ENCODE measurements around the gene GPR141. TPM values are rescaled to one million over a fixed set of nuclear protein-coding genes. Genes with fewer than 3 reads are reported as not detected.

GPR141 gene
- total and polyA plus RNA-seq, 2 donors (not counting 1 experiment from before 2014, with no cell fraction given), result not detected

DNA sequence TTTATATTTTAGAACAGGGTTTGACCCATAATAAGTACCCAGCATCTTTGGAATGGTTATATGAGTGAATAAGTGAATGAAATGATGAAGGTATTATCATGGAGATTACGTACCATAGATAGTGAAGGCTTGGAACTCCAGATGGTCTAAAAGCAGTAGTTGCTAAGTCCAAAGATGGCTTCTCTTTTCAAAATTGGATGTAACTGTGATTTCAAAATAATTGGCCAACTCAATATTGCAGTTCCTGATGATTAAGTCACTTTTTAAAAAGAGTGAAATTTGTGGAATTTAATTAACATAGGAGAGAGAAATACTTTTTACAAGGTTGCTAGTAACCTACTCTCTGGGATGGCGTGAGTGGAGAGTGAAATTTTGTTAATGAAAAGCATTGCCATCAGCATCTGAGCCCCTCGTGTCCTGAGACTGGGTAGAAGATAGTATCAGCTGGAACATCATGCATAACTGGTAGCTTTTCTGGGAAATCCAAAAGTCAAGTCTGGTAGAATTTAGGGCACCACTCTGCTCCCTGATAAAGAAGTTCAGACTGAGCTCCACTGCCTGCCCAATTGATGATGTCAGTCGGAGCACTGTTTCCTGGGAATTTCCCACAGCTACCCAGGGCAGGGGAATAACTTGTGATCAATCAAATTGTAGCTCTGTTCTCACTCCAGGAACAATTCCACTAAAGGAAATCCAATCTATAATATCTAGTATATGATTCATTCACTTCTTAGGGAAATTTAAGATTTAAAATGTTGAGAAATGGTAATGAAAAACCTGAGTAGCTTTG, 3.2 kb downstream of the GPR141 start:
- Histone ChIP-seq H3K4me1 (ENCODE audit: control insufficient read depth in 2 of 2, insufficient read depth in 2 of 2, low read length in 2 of 2) (peaks cover 21 to 38% of the 10 kb centered on the region in 2 donors), H3K27ac (ENCODE audit: low read length in 2 of 2) (no peak overlapping the region), H3K4me2 (replicated peaks; ENCODE audit: low read depth, low read length, poor library complexity, severe bottlenecking) (no peak overlapping the region), H4K20me1 (ENCODE audit: control insufficient read depth, insufficient read depth, low read length, poor library complexity, severe bottlenecking) (no peaks in the 10 kb centered on the region), H2AFZ (ENCODE audit: insufficient read depth, low read depth, low read length, poor library complexity, severe bottlenecking) (no peak overlapping the region), H3K4me3 (ENCODE audit: control extremely low read depth in 1 of 5, extremely low read depth in 1 of 5, insufficient read depth in 1 of 5, low read depth in 2 of 5, low read length in 4 of 5) (peak overlapping the region in 1 of 5 experiments; percentile 34), H3K36me3 (replicated peaks in 1 of 2; ENCODE audit: control extremely low read depth in 1 of 2, control insufficient read depth in 1 of 2, extremely low read depth in 1 of 2, insufficient read depth in 2 of 2, low read length in 1 of 2) (no peaks in the 10 kb centered on the region), H3K9ac (ENCODE audit: low read length) (no peak overlapping the region), H3K27me3 (replicated peaks in 1 of 4; ENCODE audit: control extremely low read depth in 1 of 4, control insufficient read depth in 3 of 4, insufficient read depth in 4 of 4, low read length in 3 of 4) (peaks cover 2 to 49% (median 37%) of the 10 kb centered on the region in 4 experiments), H3K79me2 (ENCODE audit: control insufficient read depth, insufficient read depth, low read length) (no peaks in the 10 kb centered on the region), H3K9me3 (ENCODE audit: control extremely low read depth in 1 of 3, control insufficient read depth in 2 of 3, insufficient read depth in 1 of 3, low read length in 2 of 3) (peaks cover 0 to 4% (median 3%) of the 10 kb centered on the region in 3 donors)
- Mint-ChIP-seq H3K27ac (no peak overlapping the region), H3K4me1 (peaks cover 32% of the 10 kb centered on the region), H3K27me3 (peaks cover 49% of the 10 kb centered on the region), H3K4me3 (no peak overlapping the region), H3K9me3 (ENCODE audit: insufficient read depth) (peaks cover 2% of the 10 kb centered on the region)
- no peak for TF ChIP-seq EZH2 (IDR thresholded peaks at IDR 0.05; ENCODE audit: borderline replicate concordance, insufficient read depth, low read depth, low read length, poor library complexity, severe bottlenecking)
- TF ChIP-seq, protein P1, sequence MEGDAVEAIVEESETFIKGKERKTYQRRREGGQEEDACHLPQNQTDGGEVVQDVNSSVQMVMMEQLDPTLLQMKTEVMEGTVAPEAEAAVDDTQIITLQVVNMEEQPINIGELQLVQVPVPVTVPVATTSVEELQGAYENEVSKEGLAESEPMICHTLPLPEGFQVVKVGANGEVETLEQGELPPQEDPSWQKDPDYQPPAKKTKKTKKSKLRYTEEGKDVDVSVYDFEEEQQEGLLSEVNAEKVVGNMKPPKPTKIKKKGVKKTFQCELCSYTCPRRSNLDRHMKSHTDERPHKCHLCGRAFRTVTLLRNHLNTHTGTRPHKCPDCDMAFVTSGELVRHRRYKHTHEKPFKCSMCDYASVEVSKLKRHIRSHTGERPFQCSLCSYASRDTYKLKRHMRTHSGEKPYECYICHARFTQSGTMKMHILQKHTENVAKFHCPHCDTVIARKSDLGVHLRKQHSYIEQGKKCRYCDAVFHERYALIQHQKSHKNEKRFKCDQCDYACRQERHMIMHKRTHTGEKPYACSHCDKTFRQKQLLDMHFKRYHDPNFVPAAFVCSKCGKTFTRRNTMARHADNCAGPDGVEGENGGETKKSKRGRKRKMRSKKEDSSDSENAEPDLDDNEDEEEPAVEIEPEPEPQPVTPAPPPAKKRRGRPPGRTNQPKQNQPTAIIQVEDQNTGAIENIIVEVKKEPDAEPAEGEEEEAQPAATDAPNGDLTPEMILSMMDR (IDR thresholded peaks at IDR 0.05), result no peak
- ChIA-PET CTCF (interaction anchor here (1.7 kb wide), 1 partner anchor 43 kb away, joined by 5 read pairs; no protein-coding TSS in a partner anchor), POLR2A (no interaction called here)
- 94% methylated on average over 3 of the region's 4 CpGs for WGBS (ENCODE audit: insufficient coverage)
- no peak for DNase-seq
- no peak for ATAC-seq (ENCODE audit: low read depth)
- intact Hi-C loops (cut with micrococcal nuclease), result no loop called here

DNA sequence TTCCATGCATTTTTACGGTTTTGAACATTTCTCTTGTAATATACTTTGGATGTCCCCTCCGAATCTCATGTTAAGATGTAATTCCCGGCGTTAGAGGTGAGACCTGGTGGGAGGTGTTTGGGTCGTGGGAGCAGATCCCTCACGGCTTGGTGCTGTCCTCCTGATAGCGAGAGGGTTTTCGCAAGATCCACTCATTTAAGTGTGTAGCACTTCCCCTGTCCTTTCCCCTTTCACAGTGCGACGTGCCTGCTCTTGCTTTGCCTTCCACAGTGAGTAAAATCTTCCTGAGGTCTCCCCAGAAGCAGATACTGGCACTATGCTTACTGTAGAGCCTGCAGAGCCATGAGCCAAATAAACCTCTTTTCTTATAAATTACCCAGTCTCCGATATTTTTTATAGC, 6.6 kb downstream of the GPR141 start:
- H3K9me3 ChIP-seq (ENCODE audit: control extremely low read depth in 1 of 3, control insufficient read depth in 2 of 3, insufficient read depth in 1 of 3, low read length in 2 of 3), result peaks cover 0 to 13% (median 3%) of the 10 kb centered on the region in 3 donors
- peaks cover 2% of the 10 kb centered on the region for H3K9me3 Mint-ChIP-seq (ENCODE audit: insufficient read depth)
- ATAC-seq (ENCODE audit: low read depth) (no peak), DNase-seq (no peak)
- no peak for TF ChIP-seq EZH2 (IDR thresholded peaks at IDR 0.05; ENCODE audit: borderline replicate concordance, insufficient read depth, low read depth, low read length, poor library complexity, severe bottlenecking)
- TF ChIP-seq, protein P1 (IDR thresholded peaks at IDR 0.05), result no peak
- 79% methylated on average over 9 of the region's 11 CpGs for WGBS (ENCODE audit: insufficient coverage)
- H3K4me1 ChIP-seq (ENCODE audit: control insufficient read depth in 2 of 2, insufficient read depth in 2 of 2, low read length in 2 of 2), result peaks cover 0 to 4% of the 10 kb centered on the region in 2 donors
- ChIA-PET POLR2A (no interaction called here), CTCF (no interaction called here)
- no peak overlapping the region for H3K9ac ChIP-seq (ENCODE audit: low read length)
- no peak overlapping the region for H2AFZ ChIP-seq (ENCODE audit: insufficient read depth, low read depth, low read length, poor library complexity, severe bottlenecking)
- peaks cover 68% of the 10 kb centered on the region for H3K27me3 Mint-ChIP-seq
- peaks cover 6% of the 10 kb centered on the region for H3K4me1 Mint-ChIP-seq
- H3K4me3 ChIP-seq (ENCODE audit: control extremely low read depth in 1 of 5, extremely low read depth in 1 of 5, insufficient read depth in 1 of 5, low read depth in 2 of 5, low read length in 4 of 5), result peak overlapping the region in 1 of 5 experiments; percentile 57
- H3K79me2 ChIP-seq (ENCODE audit: control insufficient read depth, insufficient read depth, low read length), result no peaks in the 10 kb centered on the region
- H3K27ac Mint-ChIP-seq, result no peak overlapping the region
- intact Hi-C loops (cut with micrococcal nuclease), result no loop called here
- no peaks in the 10 kb centered on the region for H4K20me1 ChIP-seq (ENCODE audit: control insufficient read depth, insufficient read depth, low read length, poor library complexity, severe bottlenecking)
- H3K36me3 ChIP-seq (replicated peaks in 1 of 2; ENCODE audit: control extremely low read depth in 1 of 2, control insufficient read depth in 1 of 2, extremely low read depth in 1 of 2, insufficient read depth in 2 of 2, low read length in 1 of 2), result no peaks in the 10 kb centered on the region
- no peak overlapping the region for H3K27ac ChIP-seq (ENCODE audit: low read length in 2 of 2)
- no peak overlapping the region for H3K4me2 ChIP-seq (replicated peaks; ENCODE audit: low read depth, low read length, poor library complexity, severe bottlenecking)
- peaks cover 2 to 57% (median 45%) of the 10 kb centered on the region in 4 experiments for H3K27me3 ChIP-seq (replicated peaks in 1 of 4; ENCODE audit: control extremely low read depth in 1 of 4, control insufficient read depth in 3 of 4, insufficient read depth in 4 of 4, low read length in 3 of 4)
- H3K4me3 Mint-ChIP-seq, result peak overlapping the region; percentile 44

All from B cell (primary cell).